SK-N-SH (cell line): Measurements from ENCODE around the gene DCD. TPM values are rescaled to one million over a fixed set of nuclear protein-coding genes. Genes with fewer than 3 reads are reported as not detected.
"Not testable (repeated sequence)": the region's sequence is repeated elsewhere in the genome, so short reads cannot be mapped to it uniquely, and the experiment has no call there.

Experiments used
- CTCF ChIA-PET: fragments of 300-600, 350-600 bp; formaldehyde crosslinking; extraction: SDS; loops from one replicate; lab custom pipeline; 2021; lab: Yijun Ruan, JAX
- POLR2A ChIA-PET: fragments of 350-600 bp; sonication (Branson Sonifier 250); formaldehyde crosslinking; extraction: SDS; loops from one replicate; lab custom pipeline; 2020; ENCODE audit warnings: antibody characterized with exemption, inconsistent platforms; lab: Yijun Ruan, JAX
- DNase-seq: peaks from one replicate; pipeline ENCODE4 v3.0.0; 2012
- H2AFZ ChIP-seq: fragments of 200-600 bp; sonication (generic); 2 replicates; pipeline ENCODE4 v1.8.1; 2016; ENCODE audit warnings: antibody characterized with exemption, mild to moderate bottlenecking, low read depth
- H3F3A ChIP-seq: fragments of 200-600 bp; sonication (generic); replicated peaks from 2 replicates; pipeline ENCODE3; 2016; ENCODE audit warnings: antibody characterized with exemption, mild to moderate bottlenecking; ENCODE audit not compliant: insufficient read depth
- H3K27ac ChIP-seq, 2 experiments: fragments of 200-500 bp in 1 of 2; fragments of 200-600 bp in 1 of 2; sonication (Bioruptor generic) in 1 of 2; sonication (generic), shearing (Covaris generic) in 1 of 2; 2 replicates each; pipeline versions ENCODE4 v1.5.1 to v1.6.1; 2014 to 2016; ENCODE audit warnings: low read depth in 2 of 2, inconsistent platforms in 1 of 2, low read length in 1 of 2, mild to moderate bottlenecking in 1 of 2, mixed read lengths in 1 of 2
- H3K27me3 ChIP-seq: fragments of 200-600 bp; sonication (generic), shearing (Covaris generic); 2 replicates; pipeline ENCODE4 v1.6.1; 2016; ENCODE audit warnings: mixed run types; ENCODE audit not compliant: insufficient read depth
- H3K36me3 ChIP-seq, 2 experiments: fragments of 200-500 bp in 1 of 2; fragments of 200-600 bp in 1 of 2; sonication (Bioruptor generic) in 1 of 2; sonication (generic) in 1 of 2; replicated peaks in 1 of 2; 2 replicates each; pipeline versions ENCODE3 to v1.5.1; 2014 to 2016; ENCODE audit warnings: low read length in 1 of 2, mild to moderate bottlenecking in 1 of 2; ENCODE audit not compliant: insufficient read depth in 2 of 2, control insufficient read depth in 1 of 2
- H3K4me1 ChIP-seq, 2 experiments: fragments of 200-500 bp in 1 of 2; fragments of 200-600 bp in 1 of 2; sonication (Bioruptor generic) in 1 of 2; sonication (generic), shearing (Covaris generic) in 1 of 2; 2 replicates each; pipeline versions ENCODE4 v1.5.1 to v1.6.1; 2014 to 2016; ENCODE audit warnings: low read depth in 1 of 2, low read length in 1 of 2, mixed run types in 1 of 2; ENCODE audit not compliant: insufficient read depth in 2 of 2, control insufficient read depth in 1 of 2
- H3K4me2 ChIP-seq: fragments of 200-600 bp; sonication (generic), shearing (Covaris generic); 2 replicates; pipeline ENCODE4 v1.6.1; 2017; ENCODE audit warnings: mixed run types
- H3K4me3 ChIP-seq, 2 experiments: fragments of 200-500 bp in 1 of 2; fragments of 200-600 bp in 1 of 2; sonication (Bioruptor generic) in 1 of 2; sonication (generic), shearing (Covaris generic) in 1 of 2; 2 replicates each; pipeline versions ENCODE4 v1.5.1 to v1.8.1; 2014 to 2016; ENCODE audit warnings: low read depth in 2 of 2, inconsistent platforms in 1 of 2, low read length in 1 of 2, mild to moderate bottlenecking in 1 of 2, mixed read lengths in 1 of 2, moderate library complexity in 1 of 2
- H3K79me2 ChIP-seq: fragments of 200-600 bp; sonication (generic); 2 replicates; pipeline ENCODE4 v1.8.1; 2017; ENCODE audit warnings: mild to moderate bottlenecking; ENCODE audit not compliant: insufficient read depth
- H3K9ac ChIP-seq: fragments of 200-600 bp; sonication (generic); 2 replicates; pipeline ENCODE4 v1.6.1; 2017; ENCODE audit warnings: mixed run types
- H3K9me2 ChIP-seq: fragments of 200-600 bp; sonication (generic); 2 replicates; pipeline ENCODE4 v1.6.1; 2017; ENCODE audit warnings: mixed run types
- H3K9me3 ChIP-seq: fragments of 200-600 bp; sonication (generic); 2 replicates; pipeline ENCODE4 v1.6.1; 2017; ENCODE audit warnings: mixed run types, mild to moderate bottlenecking, moderate library complexity
- H4K20me1 ChIP-seq: fragments of 200-600 bp; sonication (generic); 2 replicates; pipeline ENCODE4 v1.6.1; 2017; ENCODE audit warnings: mild to moderate bottlenecking, mixed run types; ENCODE audit not compliant: insufficient read depth
- ELF1 ChIP-seq: IDR thresholded peaks from 2 replicates; pipeline ENCODE4 v1.4.0; 2012
- EP300 ChIP-seq, 2 experiments: IDR thresholded peaks; 2 replicates each; pipeline versions ENCODE4 v1.4.0 to v1.6.1; 2012; ENCODE audit warnings: borderline replicate concordance in 1 of 2, low read depth in 1 of 2, low read length in 1 of 2
- EZH2phosphoT487 ChIP-seq: fragments of 200-600 bp; sonication (generic); IDR thresholded peaks from 2 replicates; pipeline ENCODE4 v1.6.1; 2017; ENCODE audit warnings: low read depth, mixed run types, mild to moderate bottlenecking, antibody characterized with exemption, moderate library complexity, borderline replicate concordance
- FOXM1 ChIP-seq: IDR thresholded peaks from 2 replicates; pipeline ENCODE4 v1.4.0; 2012; ENCODE audit warnings: low read depth, mild to moderate bottlenecking
- GATA2 ChIP-seq: sonication (generic); formaldehyde crosslinking; IDR thresholded peaks from 2 replicates; pipeline ENCODE4 v1.5.0; 2020; ENCODE audit warnings: mild to moderate bottlenecking, missing genetic modification reagents
- MEF2A ChIP-seq: IDR thresholded peaks from 2 replicates; pipeline ENCODE4 v1.4.0; 2012; ENCODE audit warnings: low read depth, borderline replicate concordance
- POLR2AphosphoS5 ChIP-seq: IDR thresholded peaks from 2 replicates; pipeline ENCODE4 v1.6.1; 2012; ENCODE audit warnings: low read depth, low read length
- RFX5 ChIP-seq: IDR thresholded peaks from 2 replicates; pipeline ENCODE4 v1.6.1; 2012; ENCODE audit warnings: mild to moderate bottlenecking, improper control_type of control experiment, low read length
- SMC3 ChIP-seq: IDR thresholded peaks from 2 replicates; pipeline ENCODE4 v1.6.1; 2012; ENCODE audit warnings: low read depth, low read length, improper control_type of control experiment
- TAF1 ChIP-seq: IDR thresholded peaks from 2 replicates; pipeline ENCODE4 v1.6.1; 2012; ENCODE audit warnings: low read depth, mild to moderate bottlenecking, low read length, moderate library complexity, borderline replicate concordance
- TCF12 ChIP-seq: IDR thresholded peaks from 2 replicates; pipeline ENCODE4 v1.4.0; 2012
- TEAD4 ChIP-seq: IDR thresholded peaks from 2 replicates; pipeline ENCODE4 v1.4.0; 2012; ENCODE audit warnings: mild to moderate bottlenecking, borderline replicate concordance; ENCODE audit not compliant: insufficient read depth
- WGBS: methylation state at CpG from one replicate; pipeline ENCODE4 v1.1.6; 2017; ENCODE audit warnings: low lambda C conversion rate; 5-methylcytosine and 5-hydroxymethylcytosine counted together
- polyA plus RNA-seq, 3 experiments: library from polyadenylated mRNA; depleted of rRNA; stranded (reverse); fragments of >200 nt; gene quantifications; 2 replicates each; pipeline ENCODE4 v1.2.3, GENCODE V29; 2012
- TF ChIP-seq, protein P1 (sequence below): fragments of 150-350 bp; IDR thresholded peaks from 2 replicates; pipeline ENCODE4 v1.6.1; 2017; ENCODE audit warnings: antibody characterized with exemption, low read length, low read depth, borderline replicate concordance
- TF ChIP-seq, protein P2 (sequence below): fragments of 200-600 bp; sonication (generic); IDR thresholded peaks from 2 replicates; pipeline ENCODE4 v1.6.1; 2017; ENCODE audit warnings: antibody characterized with exemption, mild to moderate bottlenecking, moderate library complexity
- TF ChIP-seq, protein P3 (sequence below): IDR thresholded peaks from 2 replicates; pipeline ENCODE4 v1.6.1; 2012; ENCODE audit warnings: mild to moderate bottlenecking, low read depth, low read length, moderate library complexity

The DCD gene
- polyA plus RNA-seq, 1 of the 3 experiments (the other 2 are of a cell fraction), result not detected

DNA sequence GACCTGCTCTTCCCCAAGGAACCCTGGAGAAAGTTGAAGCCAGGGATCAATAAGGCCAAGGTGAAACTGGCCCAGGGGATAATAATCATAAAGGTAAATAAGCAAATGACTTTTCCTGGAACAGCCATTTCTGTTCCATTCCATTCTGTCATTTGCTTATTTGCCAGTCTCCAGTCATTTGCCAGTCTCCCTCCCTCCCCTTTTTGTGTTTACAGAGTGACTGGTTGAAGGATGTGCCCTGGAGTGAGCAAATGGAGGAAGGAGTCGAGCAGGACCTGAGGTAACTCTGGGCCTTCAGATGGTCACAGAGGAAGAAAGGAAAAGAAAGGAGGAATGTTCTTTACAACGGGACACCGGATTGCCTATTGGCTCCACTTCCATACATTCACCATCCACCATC, 17.8 kb upstream of the DCD start:
- no peaks in the 10 kb centered on the region for H3K9me3 ChIP-seq
- POLR2A ChIA-PET, result no interaction called here
- no peak overlapping the region for H3K4me2 ChIP-seq
- H3K27ac ChIP-seq, result no peak overlapping the region
- H3K36me3 ChIP-seq, result no peaks in the 10 kb centered on the region
- no peaks in the 10 kb centered on the region for H4K20me1 ChIP-seq
- no peak overlapping the region for H2AFZ ChIP-seq
- H3F3A ChIP-seq, result no peaks in the 10 kb centered on the region
- H3K27me3 ChIP-seq, result peaks cover 9% of the 10 kb centered on the region; the same call in 1 of the 2 replicates
- no peaks in the 10 kb centered on the region for H3K9me2 ChIP-seq
- WGBS, result 9% methylated on average over 3 of the region's 3 CpGs
- no peak for TF ChIP-seq RFX5
- TF ChIP-seq, protein P1, sequence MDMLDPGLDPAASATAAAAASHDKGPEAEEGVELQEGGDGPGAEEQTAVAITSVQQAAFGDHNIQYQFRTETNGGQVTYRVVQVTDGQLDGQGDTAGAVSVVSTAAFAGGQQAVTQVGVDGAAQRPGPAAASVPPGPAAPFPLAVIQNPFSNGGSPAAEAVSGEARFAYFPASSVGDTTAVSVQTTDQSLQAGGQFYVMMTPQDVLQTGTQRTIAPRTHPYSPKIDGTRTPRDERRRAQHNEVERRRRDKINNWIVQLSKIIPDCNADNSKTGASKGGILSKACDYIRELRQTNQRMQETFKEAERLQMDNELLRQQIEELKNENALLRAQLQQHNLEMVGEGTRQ, result no peak
- TF ChIP-seq TAF1, result no peak
- TF ChIP-seq ELF1, result no peak
- TF ChIP-seq SMC3, result no peak
- TF ChIP-seq, protein P2, sequence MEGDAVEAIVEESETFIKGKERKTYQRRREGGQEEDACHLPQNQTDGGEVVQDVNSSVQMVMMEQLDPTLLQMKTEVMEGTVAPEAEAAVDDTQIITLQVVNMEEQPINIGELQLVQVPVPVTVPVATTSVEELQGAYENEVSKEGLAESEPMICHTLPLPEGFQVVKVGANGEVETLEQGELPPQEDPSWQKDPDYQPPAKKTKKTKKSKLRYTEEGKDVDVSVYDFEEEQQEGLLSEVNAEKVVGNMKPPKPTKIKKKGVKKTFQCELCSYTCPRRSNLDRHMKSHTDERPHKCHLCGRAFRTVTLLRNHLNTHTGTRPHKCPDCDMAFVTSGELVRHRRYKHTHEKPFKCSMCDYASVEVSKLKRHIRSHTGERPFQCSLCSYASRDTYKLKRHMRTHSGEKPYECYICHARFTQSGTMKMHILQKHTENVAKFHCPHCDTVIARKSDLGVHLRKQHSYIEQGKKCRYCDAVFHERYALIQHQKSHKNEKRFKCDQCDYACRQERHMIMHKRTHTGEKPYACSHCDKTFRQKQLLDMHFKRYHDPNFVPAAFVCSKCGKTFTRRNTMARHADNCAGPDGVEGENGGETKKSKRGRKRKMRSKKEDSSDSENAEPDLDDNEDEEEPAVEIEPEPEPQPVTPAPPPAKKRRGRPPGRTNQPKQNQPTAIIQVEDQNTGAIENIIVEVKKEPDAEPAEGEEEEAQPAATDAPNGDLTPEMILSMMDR, result no peak
- TF ChIP-seq EZH2phosphoT487, result no peak
- no peak for TF ChIP-seq GATA2 (CRISPR knock-in tag)
- TF ChIP-seq POLR2AphosphoS5, result no peak
- no peak for TF ChIP-seq TEAD4
- no peak for TF ChIP-seq TCF12
- no peak for TF ChIP-seq MEF2A
- TF ChIP-seq, protein P3, sequence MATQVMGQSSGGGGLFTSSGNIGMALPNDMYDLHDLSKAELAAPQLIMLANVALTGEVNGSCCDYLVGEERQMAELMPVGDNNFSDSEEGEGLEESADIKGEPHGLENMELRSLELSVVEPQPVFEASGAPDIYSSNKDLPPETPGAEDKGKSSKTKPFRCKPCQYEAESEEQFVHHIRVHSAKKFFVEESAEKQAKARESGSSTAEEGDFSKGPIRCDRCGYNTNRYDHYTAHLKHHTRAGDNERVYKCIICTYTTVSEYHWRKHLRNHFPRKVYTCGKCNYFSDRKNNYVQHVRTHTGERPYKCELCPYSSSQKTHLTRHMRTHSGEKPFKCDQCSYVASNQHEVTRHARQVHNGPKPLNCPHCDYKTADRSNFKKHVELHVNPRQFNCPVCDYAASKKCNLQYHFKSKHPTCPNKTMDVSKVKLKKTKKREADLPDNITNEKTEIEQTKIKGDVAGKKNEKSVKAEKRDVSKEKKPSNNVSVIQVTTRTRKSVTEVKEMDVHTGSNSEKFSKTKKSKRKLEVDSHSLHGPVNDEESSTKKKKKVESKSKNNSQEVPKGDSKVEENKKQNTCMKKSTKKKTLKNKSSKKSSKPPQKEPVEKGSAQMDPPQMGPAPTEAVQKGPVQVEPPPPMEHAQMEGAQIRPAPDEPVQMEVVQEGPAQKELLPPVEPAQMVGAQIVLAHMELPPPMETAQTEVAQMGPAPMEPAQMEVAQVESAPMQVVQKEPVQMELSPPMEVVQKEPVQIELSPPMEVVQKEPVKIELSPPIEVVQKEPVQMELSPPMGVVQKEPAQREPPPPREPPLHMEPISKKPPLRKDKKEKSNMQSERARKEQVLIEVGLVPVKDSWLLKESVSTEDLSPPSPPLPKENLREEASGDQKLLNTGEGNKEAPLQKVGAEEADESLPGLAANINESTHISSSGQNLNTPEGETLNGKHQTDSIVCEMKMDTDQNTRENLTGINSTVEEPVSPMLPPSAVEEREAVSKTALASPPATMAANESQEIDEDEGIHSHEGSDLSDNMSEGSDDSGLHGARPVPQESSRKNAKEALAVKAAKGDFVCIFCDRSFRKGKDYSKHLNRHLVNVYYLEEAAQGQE, result no peak
- no peak for TF ChIP-seq EP300 (IDR thresholded peaks at IDR 0.05; ENCODE audit: borderline replicate concordance in 1 of 2, low read depth in 1 of 2, low read length in 1 of 2)
- no peak for TF ChIP-seq FOXM1
- H3K4me3 ChIP-seq, result no peak overlapping the region
- no peak for DNase-seq
- CTCF ChIA-PET, result interaction anchor here (1.6 kb wide), 1 partner anchor 13 kb away, joined by 4 read pairs; no protein-coding TSS in a partner anchor
- no peaks in the 10 kb centered on the region for H3K4me1 ChIP-seq
- no peaks in the 10 kb centered on the region for H3K79me2 ChIP-seq
- no peak overlapping the region for H3K9ac ChIP-seq

DNA sequence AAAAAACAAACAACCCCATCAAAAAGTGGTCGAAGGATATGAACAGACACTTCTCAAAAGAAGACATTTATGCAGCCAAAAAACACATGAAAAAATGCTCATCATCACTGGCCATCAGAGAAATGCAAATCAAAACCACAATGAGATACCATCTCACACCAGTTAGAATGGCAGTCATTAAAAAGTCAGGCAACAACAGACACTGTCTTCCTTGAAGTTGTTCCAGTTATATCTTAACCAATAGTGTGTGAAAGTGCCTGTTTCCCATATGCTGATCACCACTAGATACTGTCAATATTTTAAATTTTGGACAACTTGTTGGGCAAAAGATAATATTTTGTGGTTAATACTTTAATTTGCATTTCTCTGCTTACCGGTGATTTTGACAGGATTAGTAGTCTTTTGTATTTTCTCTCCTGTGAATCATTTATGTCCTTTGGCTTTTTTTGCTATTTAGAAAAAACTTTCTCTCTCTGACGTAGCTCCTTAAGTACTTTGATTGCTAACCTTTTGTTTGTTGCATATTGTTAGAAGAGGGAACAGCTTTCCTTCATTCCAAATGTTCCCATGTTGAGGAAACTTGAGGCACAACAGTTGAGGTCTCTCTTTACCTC, 17.0 kb upstream of the DCD start:
- H3K4me3 ChIP-seq, H3K9me2 ChIP-seq, H3K4me1 ChIP-seq, POLR2A ChIA-PET, H3K9me3 ChIP-seq, H3K79me2 ChIP-seq, H4K20me1 ChIP-seq, H3K27ac ChIP-seq, H3F3A ChIP-seq, H3K4me2 ChIP-seq, H3K36me3 ChIP-seq, H2AFZ ChIP-seq, H3K9ac ChIP-seq, DNase-seq, H3K27me3 ChIP-seq: not testable (repeated sequence)
- 4% methylated on average over 3 of the region's 3 CpGs for WGBS
- CTCF ChIA-PET, result interaction anchor here (1.6 kb wide), 1 partner anchor 12 kb away, joined by 4 read pairs; no protein-coding TSS in a partner anchor
